H9 (cell line): ENCODE measurements around the gene C2orf66. TPM values are rescaled to one million over a fixed set of nuclear protein-coding genes. Genes with fewer than 3 reads are reported as not detected.

Experiments
- DNase-seq: peaks from one replicate; pipeline ENCODE4 v3.0.0-alpha.2; 2017
- H2AFZ ChIP-seq: one replicate; pipeline ENCODE4 v1.6.1; 2013; ENCODE audit warnings: mild to moderate bottlenecking, low read length, control low read depth, moderate library complexity
- H2AK5ac ChIP-seq: 2 replicates; pipeline ENCODE4 v1.6.1; 2013; ENCODE audit warnings: low read length, control low read depth, mixed read lengths; ENCODE audit not compliant: insufficient read length
- H2BK120ac ChIP-seq: one replicate; pipeline ENCODE4 v1.6.1; 2013; ENCODE audit warnings: low read depth, mild to moderate bottlenecking, low read length, control low read depth, inconsistent platforms; ENCODE audit not compliant: poor library complexity, severe bottlenecking
- H2BK12ac ChIP-seq: 2 replicates; pipeline ENCODE4 v1.6.1; 2013; ENCODE audit warnings: low read length, control low read depth, mixed read lengths, low read depth; ENCODE audit not compliant: insufficient read length
- H2BK15ac ChIP-seq: 2 replicates; pipeline ENCODE4 v1.6.1; 2013; ENCODE audit warnings: low read depth, low read length, control low read depth
- H2BK20ac ChIP-seq: one replicate; pipeline ENCODE4 v1.6.1; 2013; ENCODE audit warnings: low read depth, mild to moderate bottlenecking, low read length, control low read depth, inconsistent platforms; ENCODE audit not compliant: poor library complexity, severe bottlenecking
- H2BK5ac ChIP-seq: 2 replicates; pipeline ENCODE4 v1.6.1; 2013; ENCODE audit warnings: low read length, control low read depth, mixed read lengths; ENCODE audit not compliant: insufficient read length
- H3K14ac ChIP-seq: 2 replicates; pipeline ENCODE4 v1.6.1; 2013; ENCODE audit warnings: low read length, control low read depth; ENCODE audit not compliant: insufficient read depth
- H3K18ac ChIP-seq: 2 replicates; pipeline ENCODE4 v1.6.1; 2013; ENCODE audit warnings: low read depth, mild to moderate bottlenecking, mixed read lengths, low read length, control low read depth; ENCODE audit not compliant: insufficient read length
- H3K23ac ChIP-seq: 2 replicates; pipeline ENCODE4 v1.6.1; 2013; ENCODE audit warnings: low read length, control low read depth, mixed read lengths, low read depth; ENCODE audit not compliant: insufficient read length
- H3K23me2 ChIP-seq: 2 replicates; pipeline ENCODE4 v1.6.1; 2013; ENCODE audit warnings: low read depth, mild to moderate bottlenecking, mixed read lengths, low read length, control low read depth; ENCODE audit not compliant: insufficient read length, poor library complexity, severe bottlenecking
- H3K27ac ChIP-seq: 2 replicates; pipeline ENCODE4 v1.5.1; 2013; ENCODE audit warnings: low read length, control low read depth, mixed read lengths, low read depth; ENCODE audit not compliant: insufficient read length
- H3K27me3 ChIP-seq: 2 replicates; pipeline ENCODE4 v1.6.1; 2013; ENCODE audit warnings: low read length, control low read depth, inconsistent platforms; ENCODE audit not compliant: insufficient read depth
- H3K4ac ChIP-seq: 2 replicates; pipeline ENCODE4 v1.6.1; 2013; ENCODE audit warnings: low read depth, mild to moderate bottlenecking, control low read depth, inconsistent platforms, low read length, moderate library complexity
- H3K4me1 ChIP-seq: 2 replicates; pipeline ENCODE4 v1.6.1; 2013; ENCODE audit warnings: low read length, control low read depth, inconsistent platforms; ENCODE audit not compliant: insufficient read depth
- H3K4me2 ChIP-seq: 2 replicates; pipeline ENCODE4 v1.6.1; 2013; ENCODE audit warnings: low read length, control low read depth, mixed read lengths; ENCODE audit not compliant: insufficient read length, insufficient read depth
- H3K56ac ChIP-seq: 2 replicates; pipeline ENCODE4 v1.6.1; 2013; ENCODE audit warnings: low read depth, mild to moderate bottlenecking, mixed read lengths, low read length, control low read depth; ENCODE audit not compliant: insufficient read length
- H3K79me1 ChIP-seq: 2 replicates; pipeline ENCODE4 v1.6.1; 2013; ENCODE audit warnings: low read depth, mild to moderate bottlenecking, moderate library complexity, low read length, control low read depth, inconsistent platforms; ENCODE audit not compliant: insufficient read depth, poor library complexity, severe bottlenecking
- H3K79me2 ChIP-seq: 2 replicates; pipeline ENCODE4 v1.6.1; 2013; ENCODE audit warnings: low read length, control low read depth, inconsistent platforms; ENCODE audit not compliant: insufficient read depth
- H3K9ac ChIP-seq: 2 replicates; pipeline ENCODE4 v1.6.1; 2013; ENCODE audit warnings: low read length, control low read depth, mixed read lengths; ENCODE audit not compliant: insufficient read length; ENCODE audit errors: extremely low read depth
- H3K9me3 ChIP-seq: one replicate; pipeline ENCODE4 v1.6.1; 2013; ENCODE audit warnings: low read depth, low read length, inconsistent platforms; ENCODE audit not compliant: control insufficient read depth
- H3T11ph ChIP-seq: one replicate; pipeline ENCODE4 v1.6.1; 2013; ENCODE audit warnings: mild to moderate bottlenecking, low read length, control low read depth, inconsistent platforms
- H4K20me1 ChIP-seq: one replicate; pipeline ENCODE4 v1.6.1; 2013; ENCODE audit not compliant: control insufficient read depth, insufficient read length, insufficient read depth
- H4K5ac ChIP-seq: 2 replicates; pipeline ENCODE4 v1.6.1; 2013; ENCODE audit warnings: low read depth, mild to moderate bottlenecking, mixed read lengths, low read length, control low read depth; ENCODE audit not compliant: insufficient read length
- H4K8ac ChIP-seq: replicated peaks from 2 replicates; pipeline ENCODE4 v1.6.1; 2013; ENCODE audit warnings: low read length, control low read depth, mixed read lengths, low read depth; ENCODE audit not compliant: insufficient read length
- H4K91ac ChIP-seq: 2 replicates; pipeline ENCODE4 v1.6.1; 2013; ENCODE audit warnings: low read depth, mild to moderate bottlenecking, moderate library complexity, mixed read lengths, low read length, control low read depth; ENCODE audit not compliant: insufficient read length
- H3K27ac Mint-ChIP-seq, 3 experiments: 2 replicates in 2 of 3; 3 replicates in 1 of 3; pipeline ENCODE4 v1.8.0; 2020 to 2021; ENCODE audit warnings: mixed read lengths in 3 of 3, mild to moderate bottlenecking in 1 of 3, moderate library complexity in 1 of 3
- H3K27me3 Mint-ChIP-seq: 2 replicates; pipeline ENCODE4 v1.8.0; 2021; ENCODE audit warnings: low read depth, mild to moderate bottlenecking, moderate library complexity, mixed read lengths
- H3K36me3 Mint-ChIP-seq, 3 experiments: 2 replicates in 2 of 3; 3 replicates in 1 of 3; pipeline ENCODE4 v1.8.0; 2020 to 2021; ENCODE audit warnings: low read depth in 3 of 3, mixed read lengths in 3 of 3; ENCODE audit not compliant: insufficient read depth in 1 of 3
- H3K4me1 Mint-ChIP-seq, 2 experiments: 2 replicates each; pipeline ENCODE4 v1.8.0; 2020; ENCODE audit warnings: mixed read lengths in 2 of 2
- H3K4me3 Mint-ChIP-seq, 2 experiments: 2 replicates in 1 of 2; 3 replicates in 1 of 2; pipeline ENCODE4 v1.8.0; 2020 to 2021; ENCODE audit warnings: mild to moderate bottlenecking in 2 of 2, mixed read lengths in 2 of 2, moderate library complexity in 1 of 2
- H3K9me3 Mint-ChIP-seq, 2 experiments: 2 replicates in 1 of 2; 3 replicates in 1 of 2; pipeline ENCODE4 v1.8.0; 2020; ENCODE audit warnings: mild to moderate bottlenecking in 2 of 2, mixed read lengths in 2 of 2, moderate library complexity in 1 of 2
- CTCF ChIP-seq: fragments of 200-600 bp; sonication (generic); conservative IDR thresholded peaks from 3 replicates; pipeline ENCODE4 v1.8.0; 2021; ENCODE audit warnings: antibody characterized with exemption, mild to moderate bottlenecking
- WGBS: extraction: QIAGEN DNeasy Blood & Tissue Kit; methylation state at CpG from one replicate; pipeline ENCODE4 v1.1.7; 2013; ENCODE audit warnings: missing lambda C conversion rate, low lambda C conversion rate, mixed read lengths; ENCODE audit not compliant: insufficient read length; ENCODE audit errors: extremely low coverage; 5-methylcytosine and 5-hydroxymethylcytosine counted together
- total RNA-seq: library from RNA; stranded (reverse); gene quantifications from 2 replicates; pipeline ENCODE4 v1.2.1, GENCODE V29; 2021

The C2orf66 gene
- total RNA-seq, 1 experiment from 2014 or later, result not detected

- no peaks in the 10 kb centered on the region for H3K9me3 ChIP-seq
- Mint-ChIP-seq H3K4me3 (no peak overlapping the region), H3K4me1 (no peaks in the 10 kb centered on the region), H3K27ac (no peak overlapping the region), H3K9me3 (no peaks in the 10 kb centered on the region), H3K27me3 (no peaks in the 10 kb centered on the region), H3K36me3 (peaks cover 13 to 39% (median 31%) of the 10 kb centered on the region in 3 experiments; a peak in 6 of 7 replicates)
- no peak for DNase-seq
- no peaks in the 10 kb centered on the region for H3K23me2 ChIP-seq
- H4K20me1 ChIP-seq, result no peaks in the 10 kb centered on the region
- no peaks in the 10 kb centered on the region for H3K79me2 ChIP-seq
- H3K56ac ChIP-seq, result no peak overlapping the region
- H2BK15ac ChIP-seq, result no peak overlapping the region
- no peak overlapping the region for H3K27ac ChIP-seq
- H3T11ph ChIP-seq, result no peak overlapping the region
- H2AK5ac ChIP-seq, result no peak overlapping the region
- no peak overlapping the region for H3K4me2 ChIP-seq
- H3K23ac ChIP-seq, result no peak overlapping the region
- H3K14ac ChIP-seq, result no peak overlapping the region
- no peaks in the 10 kb centered on the region for H3K4me1 ChIP-seq
- no peak overlapping the region for H4K8ac ChIP-seq
- H3K4ac ChIP-seq, result no peak overlapping the region
- H4K91ac ChIP-seq, result no peak overlapping the region
- no CpG with 5 or more reads among the region's 3 CpGs for WGBS
- H2AFZ ChIP-seq, result no peak overlapping the region
- H3K9ac ChIP-seq, result no peak overlapping the region
- no peak overlapping the region for H2BK120ac ChIP-seq
- H3K27me3 ChIP-seq, result no peaks in the 10 kb centered on the region
- no peak for TF ChIP-seq CTCF
- no peak overlapping the region for H2BK20ac ChIP-seq
- no peak overlapping the region for H4K5ac ChIP-seq
- H3K18ac ChIP-seq, result no peak overlapping the region
- no peak overlapping the region for H2BK12ac ChIP-seq
- no peaks in the 10 kb centered on the region for H3K79me1 ChIP-seq
- no peak overlapping the region for H2BK5ac ChIP-seq
Observed at GRCh38 chr2:196845371-196845770, 36.2 kb upstream of the C2orf66 start.
